K562 (cell line): Measurements from ENCODE around the gene ANKRD12. TPM values are rescaled to one million over a fixed set of nuclear protein-coding genes. Genes with fewer than 3 reads are reported as not detected.

Source experiments
- ATF7 ChIP-seq: fragments of 450-650 bp; IDR thresholded peaks from 2 replicates; pipeline ENCODE4 v1.7.1; 2014; ENCODE audit warnings: mild to moderate bottlenecking, moderate library complexity
- BRD9 ChIP-seq: fragments of 450-650 bp; IDR thresholded peaks from 2 replicates; pipeline ENCODE4 v1.6.1; 2018; ENCODE audit warnings: low read depth; ENCODE audit not compliant: partially characterized antibody
- C11orf30 ChIP-seq: fragments of 450-650 bp; IDR thresholded peaks from 2 replicates; pipeline ENCODE4 v1.6.1; 2016; ENCODE audit warnings: low read depth, mild to moderate bottlenecking
- CBX5 ChIP-seq: IDR thresholded peaks from 2 replicates; pipeline ENCODE4 v1.6.1; 2014; ENCODE audit warnings: low read depth, borderline replicate concordance
- CTCFL ChIP-seq: IDR thresholded peaks from 2 replicates; pipeline ENCODE4 v1.6.1; 2011; ENCODE audit warnings: borderline replicate concordance, low read depth, mild to moderate bottlenecking, moderate library complexity, low read length; ENCODE audit not compliant: insufficient read depth, poor library complexity, severe bottlenecking
- DMBX1 ChIP-seq: fragments of 250-450 bp; sonication (Bioruptor Pico); IDR thresholded peaks from 2 replicates; pipeline ENCODE4 v1.8.0; 2022; ENCODE audit warnings: inconsistent platforms, mild to moderate bottlenecking, moderate library complexity, borderline replicate concordance
- E2F1 ChIP-seq: sonication (generic); formaldehyde crosslinking; IDR thresholded peaks from 2 replicates; pipeline ENCODE4 v1.8.1; 2023; ENCODE audit warnings: mild to moderate bottlenecking, missing genetic modification reagents, moderate library complexity
- MCM3 ChIP-seq: fragments of 450-650 bp; IDR thresholded peaks from 2 replicates; pipeline ENCODE4 v1.6.1; 2016
- NCOA4 ChIP-seq: fragments of 450-650 bp; IDR thresholded peaks from 2 replicates; pipeline ENCODE4 v1.6.1; 2018; ENCODE audit warnings: mild to moderate bottlenecking; ENCODE audit not compliant: partially characterized antibody
- RCOR1 ChIP-seq, 2 experiments: IDR thresholded peaks; 2 replicates each; pipeline ENCODE4 v1.6.1; 2012; ENCODE audit warnings: low read depth in 2 of 2, low read length in 2 of 2, borderline replicate concordance in 1 of 2, improper control_type of control experiment in 1 of 2
- SRSF7 ChIP-seq: fragments of 200-400 bp; formaldehyde crosslinking; optimal IDR thresholded peaks from 2 replicates; pipeline ENCODE3; 2017; ENCODE audit warnings: mild to moderate bottlenecking, low read depth, low read length
- TRIM24 ChIP-seq, 2 experiments: fragments of 450-650 bp; IDR thresholded peaks; 2 replicates each; pipeline ENCODE4 v1.6.1; 2016
- ZBTB8A ChIP-seq: fragments of 450-650 bp; IDR thresholded peaks from 2 replicates; pipeline ENCODE4 v1.6.1; 2018; ENCODE audit warnings: mild to moderate bottlenecking, moderate library complexity; ENCODE audit not compliant: partially characterized antibody
- ZNF165 ChIP-seq: fragments of 250-450 bp; sonication (Bioruptor Pico); IDR thresholded peaks from 2 replicates; pipeline ENCODE4 v1.4.0; 2020; ENCODE audit warnings: borderline replicate concordance
- ZNF175 ChIP-seq: fragments of 200-800 bp; sonication (Bioruptor generic); IDR thresholded peaks from 2 replicates; pipeline ENCODE4 v1.6.1; 2016; ENCODE audit warnings: low read depth, mild to moderate bottlenecking, missing genetic modification characterization, missing compliant biosample characterization
- ZNF511 ChIP-seq: sonication (generic); formaldehyde crosslinking; IDR thresholded peaks from 2 replicates; pipeline ENCODE4 v1.8.0; 2022; ENCODE audit warnings: mild to moderate bottlenecking, missing genetic modification reagents
- ZNF609 ChIP-seq: sonication (generic); formaldehyde crosslinking; IDR thresholded peaks from 2 replicates; pipeline ENCODE4 v1.8.1; 2023; ENCODE audit warnings: missing genetic modification reagents, mild to moderate bottlenecking, borderline replicate concordance
- polyA plus RNA-seq, 8 experiments: library from polyadenylated mRNA; depleted of rRNA in 4 of 8; stranded (reverse) in 5 of 8; unstranded in 3 of 8; fragments of >200 nt; fragmentation: Nextera tagmentation in 2 of 8; fragmentation: Illumina TruSeq in 1 of 8; extraction: Ambion mirVana in 2 of 8; extraction: Trizol in 1 of 8; gene quantifications; 2 replicates each; pipeline versions ENCODE4 v1.2.1 to v1.2.3, GENCODE V29; 2011 to 2014; ENCODE audit warnings: inconsistent platforms in 1 of 8, missing spikeins in 1 of 8
- total RNA-seq, 7 experiments: library from RNA; depleted of rRNA in 6 of 7; stranded (reverse); fragments of >200 nt in 6 of 7; fragmentation: Illumina TruSeq in 2 of 7; extraction: Trizol in 2 of 7; gene quantifications; 2 replicates each; pipeline versions ENCODE4 v1.2.1 to v1.2.3, GENCODE V29; 2011 to 2021; ENCODE audit warnings: low replicate concordance in 1 of 7
- TF ChIP-seq, protein P1 (sequence below): fragments of 250-450 bp; sonication (Bioruptor Pico); IDR thresholded peaks from 2 replicates; pipeline ENCODE4 v1.8.0; 2022; ENCODE audit warnings: inconsistent platforms, mild to moderate bottlenecking, moderate library complexity, borderline replicate concordance

The ANKRD12 gene
- total and polyA plus RNA-seq, 9 of the 15 experiments (the other 6 are each of a cell fraction or from before 2014, with no cell fraction given) = 6.6 to 28.2 (median 16.0) TPM

- TF ChIP-seq, protein P1, sequence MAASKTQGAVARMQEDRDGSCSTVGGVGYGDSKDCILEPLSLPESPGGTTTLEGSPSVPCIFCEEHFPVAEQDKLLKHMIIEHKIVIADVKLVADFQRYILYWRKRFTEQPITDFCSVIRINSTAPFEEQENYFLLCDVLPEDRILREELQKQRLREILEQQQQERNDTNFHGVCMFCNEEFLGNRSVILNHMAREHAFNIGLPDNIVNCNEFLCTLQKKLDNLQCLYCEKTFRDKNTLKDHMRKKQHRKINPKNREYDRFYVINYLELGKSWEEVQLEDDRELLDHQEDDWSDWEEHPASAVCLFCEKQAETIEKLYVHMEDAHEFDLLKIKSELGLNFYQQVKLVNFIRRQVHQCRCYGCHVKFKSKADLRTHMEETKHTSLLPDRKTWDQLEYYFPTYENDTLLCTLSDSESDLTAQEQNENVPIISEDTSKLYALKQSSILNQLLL (CRISPR knock-in tag) = no peak
- TF ChIP-seq ZNF175 = peak; percentile 54; the same call in 1 of the 2 replicates
- TF ChIP-seq ZNF165 (CRISPR knock-in tag) = no peak
- TF ChIP-seq DMBX1 = no peak; the same call in 1 of the 2 replicates
- no peak for TF ChIP-seq CBX5
- TF ChIP-seq SRSF7 = no peak
- no peak for TF ChIP-seq CTCFL
- 0 out of 2 replicates have a peak, but pooled peaks have one; percentile 35 for TF ChIP-seq ATF7
- TF ChIP-seq TRIM24 (IDR thresholded peaks at IDR 0.05) = peak; percentile 61 to 82; a peak in 2 of 4 replicates
- no peak for TF ChIP-seq ZBTB8A
- peak in 1 of 2 experiments; percentile 54; a peak in 1 of 4 replicates for TF ChIP-seq RCOR1 (IDR thresholded peaks at IDR 0.05; ENCODE audit: borderline replicate concordance in 1 of 2, low read depth in 2 of 2, low read length in 2 of 2)
- no peak for TF ChIP-seq MCM3
- no peak for TF ChIP-seq E2F1 (CRISPR knock-in tag)
- TF ChIP-seq NCOA4 = no peak
- peak; percentile 19 for TF ChIP-seq BRD9
- peak; percentile 32; the same call in 1 of the 2 replicates for TF ChIP-seq C11orf30
- TF ChIP-seq ZNF609 (CRISPR knock-in tag) = no peak
- TF ChIP-seq ZNF511 = no peak
These were observed 36.0 kb downstream of the ANKRD12 start (continued) for GRCh38 chr18:9172506-9173127.
